Measurements from ENCODE around the gene SCP2. TPM values are rescaled to one million over a fixed set of nuclear protein-coding genes. Genes with fewer than 3 reads are reported as not detected.

SCP2 gene
- total RNA-seq, 1 experiment from 2014 or later: 53.8 TPM

GRCh38 chr1:53014791-53015507 is 87.9 kb downstream of the SCP2 start:
- POLR2A ChIA-PET: interaction anchor here (0.6 to 1.9 kb wide), 21 partner anchors 12 to 311 kb away, joined by 3 to 9 read pairs (median 3); partner anchors contain the start of genes CPT2, ECHDC2, MAGOH and SCP2
- TF ChIP-seq CTCF (IDR thresholded peaks at IDR 0.05; ENCODE audit: unreplicated experiment): no peak
- Mint-ChIP-seq H3K27ac (ENCODE audit: low read depth, unreplicated experiment) (peak overlapping the region; percentile 80), H3K4me1 (ENCODE audit: insufficient read depth, unreplicated experiment) (peaks cover 17% of the 10 kb centered on the region), H3K36me3 (ENCODE audit: insufficient read depth, unreplicated experiment) (peaks cover 6% of the 10 kb centered on the region), H3K9me3 (ENCODE audit: unreplicated experiment) (no peaks in the 10 kb centered on the region), H3K27me3 (ENCODE audit: insufficient read depth, unreplicated experiment) (no peaks in the 10 kb centered on the region), H3K4me3 (ENCODE audit: unreplicated experiment) (peak overlapping the region; percentile 85)
- DNase-seq (ENCODE audit: unreplicated experiment): peak; percentile 86
- TSS peak; percentile 48 for BruUV-seq (replicated peaks)
- intact Hi-C loops (cut with micrococcal nuclease): loop anchor here (5.0 kb wide), 1 partner anchor 88 kb away; the partner anchor contains the start of gene SCP2
- CTCF ChIA-PET: interaction anchor here (0.6 to 2.0 kb wide), 4 partner anchors 12 to 223 kb away, joined by 3 to 6 read pairs (median 4); no protein-coding TSS in a partner anchor

- no TSS peak for BruUV-seq (replicated peaks)
- Mint-ChIP-seq H3K4me3 (ENCODE audit: unreplicated experiment) (peak overlapping the region; percentile 85), H3K27me3 (ENCODE audit: insufficient read depth, unreplicated experiment) (no peaks in the 10 kb centered on the region), H3K9me3 (ENCODE audit: unreplicated experiment) (no peaks in the 10 kb centered on the region), H3K27ac (ENCODE audit: low read depth, unreplicated experiment) (peak overlapping the region; percentile 80), H3K4me1 (ENCODE audit: insufficient read depth, unreplicated experiment) (peaks cover 17% of the 10 kb centered on the region), H3K36me3 (ENCODE audit: insufficient read depth, unreplicated experiment) (peaks cover 6% of the 10 kb centered on the region)
- intact Hi-C loops (cut with micrococcal nuclease): loop anchor here (5.0 kb wide), 1 partner anchor 88 kb away; the partner anchor contains the start of gene SCP2
- peak; percentile 13 for DNase-seq (ENCODE audit: unreplicated experiment)
- POLR2A ChIA-PET: interaction anchor here (0.8 to 1.9 kb wide), 10 partner anchors 10 to 223 kb away, joined by 3 to 9 read pairs (median 4); partner anchors contain the start of genes ECHDC2, MAGOH and SCP2
- CTCF ChIA-PET: interaction anchor here (0.7 to 2.0 kb wide), 2 partner anchors 12 to 74 kb away, joined by 3 to 4 read pairs; no protein-coding TSS in a partner anchor
- no peak for TF ChIP-seq CTCF (IDR thresholded peaks at IDR 0.05; ENCODE audit: unreplicated experiment)
Measured at GRCh38 chr1:53015508-53015860, 88.4 kb downstream of the SCP2 start.

DNA sequence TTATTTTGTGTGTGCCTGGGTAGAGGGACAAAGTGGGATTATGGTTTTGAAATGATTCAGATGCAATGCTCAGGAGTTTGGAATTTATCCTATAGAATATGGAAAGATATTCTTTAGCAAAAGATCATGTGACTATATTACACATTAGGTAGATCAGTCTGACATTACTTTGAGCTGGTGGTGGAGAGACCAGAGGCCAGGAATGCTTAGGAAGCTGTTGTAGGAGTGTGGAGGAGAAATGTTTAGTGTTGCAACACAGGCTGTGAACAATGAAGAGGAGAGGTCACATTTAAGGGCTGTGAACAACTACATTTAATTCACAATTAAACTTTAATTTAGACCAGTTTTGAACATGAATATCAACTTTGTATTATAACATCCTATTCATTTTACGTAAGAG is 89.6 kb downstream of the SCP2 start:
- peak overlapping the region; percentile 85 for H3K4me3 Mint-ChIP-seq (ENCODE audit: unreplicated experiment)
- H3K9me3 Mint-ChIP-seq (ENCODE audit: unreplicated experiment): no peaks in the 10 kb centered on the region
- no peak for TF ChIP-seq CTCF (IDR thresholded peaks at IDR 0.05; ENCODE audit: unreplicated experiment)
- peaks cover 17% of the 10 kb centered on the region for H3K4me1 Mint-ChIP-seq (ENCODE audit: insufficient read depth, unreplicated experiment)
- DNase-seq (ENCODE audit: unreplicated experiment): peak; percentile 6
- POLR2A ChIA-PET: interaction anchor here (0.6 to 1.0 kb wide), 2 partner anchors 9 to 35 kb away, joined by 3 to 4 read pairs; no protein-coding TSS in a partner anchor
- H3K27me3 Mint-ChIP-seq (ENCODE audit: insufficient read depth, unreplicated experiment): no peaks in the 10 kb centered on the region
- intact Hi-C loops (cut with micrococcal nuclease): loop anchor here (5.0 kb wide), 1 partner anchor 89 kb away; the partner anchor contains the start of gene SCP2
- CTCF ChIA-PET: no interaction called here
- peaks cover 6% of the 10 kb centered on the region for H3K36me3 Mint-ChIP-seq (ENCODE audit: insufficient read depth, unreplicated experiment)
- no TSS peak for BruUV-seq (replicated peaks)
- no peak overlapping the region for H3K27ac Mint-ChIP-seq (ENCODE audit: low read depth, unreplicated experiment)

DNA sequence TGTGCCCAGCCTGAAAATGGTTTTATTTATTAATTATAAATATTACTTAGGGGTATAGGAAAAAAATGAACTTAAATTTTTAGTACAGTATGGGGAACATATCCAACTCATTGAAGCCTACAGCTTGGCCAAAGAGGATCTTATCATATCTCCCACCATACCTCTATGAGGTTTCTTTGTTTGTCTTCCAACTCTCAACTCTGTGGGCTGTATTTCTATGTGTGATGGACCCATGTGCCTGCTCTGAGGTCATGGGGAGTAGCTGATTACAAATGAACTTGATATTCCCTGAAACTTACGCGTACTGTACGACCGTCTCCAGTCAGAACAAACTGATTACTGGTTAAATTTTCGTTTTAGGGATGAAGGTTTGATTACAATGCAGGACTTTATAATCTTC is 93.5 kb downstream of the SCP2 start:
- BruUV-seq (replicated peaks): no TSS peak
- H3K36me3 Mint-ChIP-seq (ENCODE audit: insufficient read depth, unreplicated experiment): peaks cover 6% of the 10 kb centered on the region

More for the DNA sequence above, 93.5 kb downstream of the SCP2 start:
- no peak overlapping the region for H3K4me3 Mint-ChIP-seq (ENCODE audit: unreplicated experiment)
- ChIA-PET POLR2A (no interaction called here), CTCF (no interaction called here)
- no peak for TF ChIP-seq CTCF (IDR thresholded peaks at IDR 0.05; ENCODE audit: unreplicated experiment)
- H3K27ac Mint-ChIP-seq (ENCODE audit: low read depth, unreplicated experiment): no peak overlapping the region
- H3K4me1 Mint-ChIP-seq (ENCODE audit: insufficient read depth, unreplicated experiment): peaks cover 17% of the 10 kb centered on the region
- intact Hi-C loops (cut with micrococcal nuclease): no loop called here
- no peak for DNase-seq (ENCODE audit: unreplicated experiment)
- H3K27me3 Mint-ChIP-seq (ENCODE audit: insufficient read depth, unreplicated experiment): no peaks in the 10 kb centered on the region
- no peaks in the 10 kb centered on the region for H3K9me3 Mint-ChIP-seq (ENCODE audit: unreplicated experiment)

All from MCF 10A (cell line).